ENCODE data around the gene PDCD2L.

DNA sequence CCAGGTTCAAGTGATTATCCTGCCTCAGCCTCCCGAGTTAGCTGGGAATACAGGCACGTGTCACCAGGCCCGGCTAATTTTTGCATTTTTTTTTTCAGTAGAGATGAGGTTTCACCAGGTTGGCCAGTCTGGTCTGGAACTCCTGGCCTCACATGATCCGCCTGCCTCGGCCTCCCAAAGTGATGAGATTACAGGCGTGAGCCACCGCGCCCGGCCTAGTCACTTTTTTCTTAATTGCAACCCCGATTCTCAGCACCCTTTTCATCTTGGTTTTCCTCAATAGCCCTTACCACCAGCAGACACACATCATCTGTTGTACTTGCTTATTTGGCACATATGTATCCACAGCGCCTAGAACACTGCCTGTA is 39.8 kb upstream of the PDCD2L start:
- TF ChIP-seq, protein P1, sequence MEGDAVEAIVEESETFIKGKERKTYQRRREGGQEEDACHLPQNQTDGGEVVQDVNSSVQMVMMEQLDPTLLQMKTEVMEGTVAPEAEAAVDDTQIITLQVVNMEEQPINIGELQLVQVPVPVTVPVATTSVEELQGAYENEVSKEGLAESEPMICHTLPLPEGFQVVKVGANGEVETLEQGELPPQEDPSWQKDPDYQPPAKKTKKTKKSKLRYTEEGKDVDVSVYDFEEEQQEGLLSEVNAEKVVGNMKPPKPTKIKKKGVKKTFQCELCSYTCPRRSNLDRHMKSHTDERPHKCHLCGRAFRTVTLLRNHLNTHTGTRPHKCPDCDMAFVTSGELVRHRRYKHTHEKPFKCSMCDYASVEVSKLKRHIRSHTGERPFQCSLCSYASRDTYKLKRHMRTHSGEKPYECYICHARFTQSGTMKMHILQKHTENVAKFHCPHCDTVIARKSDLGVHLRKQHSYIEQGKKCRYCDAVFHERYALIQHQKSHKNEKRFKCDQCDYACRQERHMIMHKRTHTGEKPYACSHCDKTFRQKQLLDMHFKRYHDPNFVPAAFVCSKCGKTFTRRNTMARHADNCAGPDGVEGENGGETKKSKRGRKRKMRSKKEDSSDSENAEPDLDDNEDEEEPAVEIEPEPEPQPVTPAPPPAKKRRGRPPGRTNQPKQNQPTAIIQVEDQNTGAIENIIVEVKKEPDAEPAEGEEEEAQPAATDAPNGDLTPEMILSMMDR (IDR thresholded peaks at IDR 0.05; ENCODE audit: insufficient read depth, low read length, poor library complexity, severe bottlenecking): no peak
- TF ChIP-seq EZH2phosphoT487 (conservative IDR thresholded peaks at IDR 0.05; ENCODE audit: low read length): no peak
